GM18508 (cell line): ENCODE data around the gene MUC2.

Experiments used
- ATAC-seq: cut with Tn5 transposase; IDR thresholded peaks from one replicate; pipeline ENCODE4 v1.9.1; 2021; ENCODE audit warnings: moderate number of reproducible peaks; ENCODE audit not compliant: insufficient read depth, unreplicated experiment

MUC2 gene

DNA sequence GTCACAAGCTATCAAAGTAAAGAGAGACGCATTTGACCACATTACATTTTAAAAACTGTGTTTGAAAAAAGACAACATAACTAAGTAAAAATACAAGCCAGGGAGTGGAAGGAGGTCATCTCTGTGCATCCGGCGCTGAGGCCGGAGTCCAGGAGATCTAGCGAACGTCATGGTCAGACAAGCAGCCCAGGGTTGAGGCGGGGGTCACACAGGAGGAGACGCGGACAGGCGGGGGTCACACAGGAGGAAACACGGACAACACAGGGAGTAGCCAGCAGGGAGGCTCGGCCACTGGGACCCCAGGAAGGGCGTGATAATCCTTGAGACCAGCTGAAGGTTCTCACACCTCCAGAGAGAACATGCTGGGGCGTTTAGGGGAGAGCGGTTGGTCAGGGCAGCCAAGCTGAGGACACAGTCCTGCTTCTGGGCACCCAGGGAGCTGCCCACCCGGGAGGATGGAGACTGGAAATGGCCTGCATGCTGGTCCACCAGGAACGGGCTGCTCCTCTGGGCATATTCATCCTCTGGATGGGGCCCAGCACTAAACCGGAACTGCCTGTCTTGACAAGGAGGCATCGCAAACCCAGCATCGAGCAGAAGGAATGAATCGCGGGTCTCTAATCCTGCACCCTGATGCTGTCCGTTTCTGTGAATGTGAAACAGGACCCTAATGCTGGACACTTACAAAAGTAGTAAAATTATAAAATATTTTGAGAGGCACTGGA lies 42.2 kb downstream of the MUC2 start:
- no peak for ATAC-seq

- ATAC-seq = no peak
These were observed 43.3 kb downstream of the MUC2 start for GRCh38 chr11:1117992-1118391.

DNA sequence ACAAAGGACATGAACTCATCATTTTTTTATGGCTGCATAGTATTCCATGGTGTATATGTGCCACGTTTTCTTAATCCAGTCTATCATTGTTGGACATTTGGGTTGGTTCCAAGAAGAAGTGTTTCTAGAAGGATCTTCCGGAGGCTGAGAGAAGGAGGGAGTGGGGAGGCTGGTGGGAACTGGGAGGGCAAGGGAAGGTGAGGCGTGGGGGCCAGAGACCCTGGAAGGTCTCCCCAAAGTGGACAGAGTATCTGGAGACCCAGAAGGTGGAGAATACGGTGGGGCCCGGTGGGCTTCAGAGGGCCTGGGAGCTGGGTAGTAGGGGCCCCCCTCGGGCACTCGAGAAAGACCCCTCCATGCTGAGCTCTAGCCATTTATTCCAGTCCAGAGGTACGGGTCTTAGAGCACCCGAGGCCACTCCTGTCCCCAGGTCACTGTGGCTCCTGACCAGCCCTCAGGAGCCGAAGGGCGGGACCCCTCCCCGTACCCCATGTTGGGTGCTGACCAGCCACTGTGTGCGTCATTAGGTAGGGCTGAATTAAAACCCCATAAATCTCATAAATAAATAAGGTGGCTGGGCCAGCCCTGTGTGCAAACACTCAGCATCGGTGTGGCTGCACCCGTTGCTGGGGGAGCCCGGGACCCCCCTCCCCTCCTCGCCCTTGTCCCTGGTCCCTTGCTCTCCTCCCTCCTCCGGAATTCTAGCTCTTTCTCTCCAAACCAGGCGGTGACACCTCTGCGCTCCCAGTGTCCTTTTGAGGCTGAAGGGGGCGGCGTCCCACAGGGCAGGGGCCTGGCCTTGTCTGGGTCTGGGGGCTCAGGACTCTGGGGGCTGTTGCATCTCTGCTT lies 44.3 kb downstream of the MUC2 start:
- ATAC-seq = no peak

DNA sequence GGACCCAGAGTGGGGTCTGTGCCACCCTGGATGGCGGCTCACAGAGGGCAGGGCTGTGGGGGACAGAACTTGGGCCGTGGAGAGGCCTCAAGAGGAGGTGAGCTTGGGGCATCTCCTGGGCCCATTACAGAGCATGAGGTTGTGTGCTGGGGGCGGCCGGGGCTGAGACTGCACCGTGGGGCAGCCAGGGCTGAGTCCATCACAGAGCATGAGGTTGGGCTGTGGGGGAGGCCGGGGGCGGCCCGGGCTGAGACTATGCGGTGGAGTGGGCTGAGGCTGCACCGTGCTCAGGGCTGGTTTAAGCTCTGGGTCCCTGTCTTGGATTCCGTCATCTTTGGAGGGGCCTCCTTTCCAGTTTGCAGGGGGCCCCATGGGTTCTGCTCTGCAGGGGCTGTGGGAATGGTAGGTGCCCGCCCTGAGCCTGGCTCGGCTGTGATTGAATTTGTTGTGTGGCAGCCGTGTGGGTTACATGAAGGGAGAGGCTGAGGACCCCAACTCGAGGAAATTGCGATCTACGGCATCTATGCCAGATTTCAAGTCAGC lies 45.0 kb downstream of the MUC2 start:
- no peak for ATAC-seq

DNA sequence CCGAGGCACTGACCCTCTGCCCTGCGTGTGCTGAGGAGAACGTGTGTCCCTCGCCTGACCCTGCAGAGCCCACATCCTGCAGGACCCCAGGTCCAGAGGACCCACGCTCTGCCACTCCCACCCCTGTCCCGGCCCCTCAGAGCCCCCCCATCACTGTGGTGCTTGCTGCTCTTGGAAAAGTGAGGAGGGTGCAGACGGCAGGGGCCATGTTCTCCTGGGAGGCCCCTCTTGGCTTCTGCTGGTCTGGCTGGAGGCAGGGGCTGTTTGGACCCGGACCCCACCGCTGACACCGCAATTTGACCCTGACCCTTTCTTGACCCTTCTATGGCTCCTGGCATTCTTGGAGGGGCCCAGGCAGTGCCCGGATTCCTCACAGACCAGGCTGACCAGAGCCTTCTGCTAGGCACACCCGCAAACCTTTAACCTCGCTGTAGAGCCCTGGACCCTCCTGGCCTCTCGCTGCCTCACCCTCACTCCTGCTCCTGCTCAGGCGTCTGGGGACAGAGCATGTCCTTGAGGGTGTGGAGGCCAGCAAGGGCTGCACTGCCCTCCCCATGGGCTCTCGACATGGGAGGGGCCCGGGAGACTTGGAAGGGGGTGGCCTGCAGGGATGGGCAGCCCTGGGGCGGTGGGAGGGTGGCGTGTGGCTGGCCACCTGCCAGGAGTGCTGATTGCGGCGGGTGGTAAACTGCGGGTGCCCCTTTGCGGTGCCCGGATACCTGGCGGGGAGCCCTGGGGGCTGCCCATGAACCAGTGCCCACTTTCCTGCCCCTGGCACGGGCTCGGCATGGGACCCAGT lies 46.1 kb downstream of the MUC2 start:
- ATAC-seq = no peak

DNA sequence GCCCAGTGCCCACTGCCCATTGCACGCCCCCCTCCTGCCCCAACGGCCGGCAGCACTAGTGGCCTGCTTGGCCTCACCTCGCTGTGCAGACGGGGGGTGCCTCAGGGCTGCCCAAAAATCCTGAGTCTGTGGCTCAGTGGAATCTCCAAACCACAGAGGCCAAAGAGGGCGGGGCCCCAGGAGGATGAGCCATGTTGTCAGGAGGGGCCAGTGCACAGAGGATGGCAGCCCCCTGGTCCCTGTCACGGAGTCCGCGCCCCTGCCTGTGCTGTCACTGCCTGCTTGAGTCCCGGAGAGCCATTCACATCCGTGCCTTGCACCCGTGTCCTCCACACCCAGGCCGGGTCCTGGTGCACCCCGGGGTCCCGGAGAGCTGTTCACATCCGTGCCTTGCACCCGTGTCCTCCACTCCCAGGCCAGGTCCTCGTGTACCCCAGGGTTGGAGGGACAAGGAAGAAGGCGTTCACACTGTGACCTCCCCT lies 46.7 kb downstream of the MUC2 start:
- no peak for ATAC-seq

DNA sequence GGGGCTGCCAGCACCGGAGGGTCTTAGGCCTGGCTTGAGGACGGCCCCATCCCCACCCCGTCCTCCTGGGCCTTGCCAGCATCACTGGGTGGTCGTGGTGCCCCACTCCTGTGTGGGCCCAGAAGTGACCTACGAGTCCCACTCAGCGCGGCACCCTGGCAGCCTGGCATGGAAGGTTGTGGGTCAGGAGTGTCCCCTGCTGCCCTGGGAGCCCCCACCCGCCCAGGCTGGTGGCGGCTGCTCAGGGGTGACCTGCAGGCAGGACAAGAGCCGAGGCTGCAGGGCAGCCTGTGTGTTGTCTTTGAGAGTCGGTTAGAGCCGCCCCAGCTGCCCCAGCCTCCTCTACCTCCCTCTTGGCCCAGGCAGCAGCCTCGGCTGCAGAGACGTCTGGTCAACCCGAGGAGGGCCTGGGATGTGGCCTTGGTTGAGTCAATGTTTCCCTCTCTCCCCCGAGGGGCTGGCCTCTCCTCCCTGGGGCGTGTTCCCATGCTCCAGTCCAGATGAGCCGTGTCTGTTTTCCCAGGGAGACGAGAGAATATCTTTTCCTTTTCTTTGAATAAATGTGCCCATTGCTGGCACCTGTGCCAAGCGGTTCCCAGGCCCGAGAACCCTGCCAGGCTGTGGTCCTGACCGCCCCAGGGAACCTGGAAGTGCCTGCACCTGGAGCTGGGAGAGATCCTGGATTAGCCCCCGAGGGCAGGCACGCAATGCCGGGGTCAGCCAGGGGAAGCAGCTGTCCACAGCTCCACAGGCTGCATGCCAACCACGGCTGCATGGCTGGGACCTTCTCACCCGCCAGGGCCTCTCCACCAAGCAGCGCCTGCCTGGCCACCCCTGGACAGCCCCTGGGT lies 47.4 kb downstream of the MUC2 start:
- ATAC-seq = no peak

- ATAC-seq = no peak
These were observed 48.0 kb downstream of the MUC2 start for GRCh38 chr11:1122664-1123002.

DNA sequence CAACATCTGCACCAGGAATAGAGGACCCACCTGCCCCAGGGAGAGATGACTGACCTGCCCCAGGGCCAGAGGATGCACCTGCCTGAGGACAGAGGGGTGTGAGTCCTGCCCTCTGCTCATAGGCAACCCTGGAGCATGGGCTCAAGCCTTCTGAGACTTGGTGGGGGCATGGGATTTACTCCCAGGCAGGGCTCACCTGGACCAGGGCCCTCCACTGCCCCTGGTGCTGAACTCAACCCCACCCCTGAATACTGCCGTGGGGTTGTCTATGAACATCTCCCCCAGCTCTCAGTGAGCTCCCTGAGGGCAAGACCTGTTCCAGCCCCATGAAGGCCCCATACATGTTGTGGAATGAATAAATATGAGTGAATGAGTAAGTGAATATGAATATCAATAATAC lies 49.3 kb downstream of the MUC2 start:
- no peak for ATAC-seq
